Daoy (cell line): Measurements from ENCODE around the gene EID3. TPM values are rescaled to one million over a fixed set of nuclear protein-coding genes. Genes with fewer than 3 reads are reported as not detected.
"Not testable (repeated sequence)": the region's sequence is repeated elsewhere in the genome, so short reads cannot be mapped to it uniquely, and the experiment has no call there.

Experiments used
- DNase-seq: peaks from one replicate; pipeline ENCODE4 v3.0.0-alpha.2; 2015; ENCODE audit warnings: low read depth
- total RNA-seq: library from RNA; depleted of rRNA; stranded (reverse); fragments of >200 nt; shearing (Covaris generic); gene quantifications from 2 replicates; pipeline ENCODE4 v1.2.3, GENCODE V29; 2014

Gene EID3
- total RNA-seq, 1 experiment from 2014 or later: 0.40 TPM

GRCh38 chr12:104290320-104290719 is 13.2 kb upstream of the EID3 start:
- DNase-seq: no peak

- no peak for DNase-seq
These were observed 12.7 kb upstream of the EID3 start for GRCh38 chr12:104290855-104291254.

GRCh38 chr12:104291867-104292524 is 11.5 kb upstream of the EID3 start:
- DNase-seq: no peak

- no peak for DNase-seq
These were observed 10.4 kb upstream of the EID3 start for GRCh38 chr12:104292872-104293794.

GRCh38 chr12:104294158-104294859 is 9.2 kb upstream of the EID3 start:
- DNase-seq: not testable (repeated sequence)

GRCh38 chr12:104294927-104295668 is 8.4 kb upstream of the EID3 start:
- DNase-seq: no peak

- DNase-seq: no peak
These were observed 7.6 kb upstream of the EID3 start for GRCh38 chr12:104295954-104296353.

GRCh38 chr12:104296718-104297117 is 6.8 kb upstream of the EID3 start:
- DNase-seq: no peak

GRCh38 chr12:104297477-104298113 is 5.9 kb upstream of the EID3 start:
- DNase-seq: no peak

- no peak for DNase-seq
These were observed 3.6 kb upstream of the EID3 start for GRCh38 chr12:104299842-104300481.

GRCh38 chr12:104304261-104305009 is 896 bp downstream of the EID3 start:
- DNase-seq: no peak

- no peak for DNase-seq
These were observed 1.8 kb downstream of the EID3 start for GRCh38 chr12:104305349-104305748.

- no peak for DNase-seq
These were observed 2.8 kb downstream of the EID3 start for GRCh38 chr12:104306376-104306775.

GRCh38 chr12:104306943-104307654 is 3.6 kb downstream of the EID3 start:
- no peak for DNase-seq

- DNase-seq: no peak
These were observed 4.1 kb downstream of the EID3 start for GRCh38 chr12:104307655-104308000.

GRCh38 chr12:104309446-104309993 is 6.0 kb downstream of the EID3 start:
- DNase-seq: no peak

- DNase-seq: no peak
These were observed 7.5 kb downstream of the EID3 start for GRCh38 chr12:104310751-104311633.

- DNase-seq: no peak
These were observed 8.7 kb downstream of the EID3 start for GRCh38 chr12:104312202-104312601.
